DLD1 (cell line): ENCODE results near the gene PDZD2.

Experiments
- in situ Hi-C: cut with HindIII; loops from 2 replicates; pipeline ENCODE4 v1.10.0; 2017; ENCODE audit warnings: low sequenced_read_pairs

PDZD2 gene

DNA sequence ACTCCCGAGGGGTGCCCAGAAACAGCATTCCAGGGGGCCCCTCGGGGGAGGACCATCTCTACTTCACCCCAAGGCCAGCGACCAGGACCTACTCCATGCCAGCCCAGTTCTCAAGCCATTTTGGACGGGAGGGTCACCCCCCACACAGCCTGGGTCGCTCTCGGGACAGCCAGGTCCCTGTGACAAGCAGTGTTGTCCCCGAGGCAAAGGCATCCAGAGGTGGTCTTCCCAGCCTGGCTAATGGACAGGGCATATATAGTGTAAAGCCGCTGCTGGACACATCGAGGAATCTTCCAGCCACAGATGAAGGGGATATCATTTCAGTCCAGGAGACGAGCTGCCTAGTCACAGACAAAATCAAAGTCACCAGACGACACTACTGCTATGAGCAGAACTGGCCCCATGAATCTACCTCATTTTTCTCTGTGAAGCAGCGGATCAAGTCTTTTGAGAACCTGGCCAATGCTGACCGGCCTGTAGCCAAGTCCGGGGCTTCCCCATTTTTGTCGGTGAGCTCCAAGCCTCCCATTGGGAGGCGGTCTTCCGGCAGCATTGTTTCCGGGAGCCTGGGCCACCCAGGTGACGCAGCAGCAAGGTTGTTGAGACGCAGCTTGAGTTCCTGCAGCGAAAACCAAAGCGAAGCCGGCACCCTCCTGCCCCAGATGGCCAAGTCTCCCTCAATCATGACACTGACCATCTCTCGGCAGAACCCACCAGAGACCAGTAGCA is 451.3 kb downstream of the PDZD2 start:
- in situ Hi-C loops, result no loop called here

DNA sequence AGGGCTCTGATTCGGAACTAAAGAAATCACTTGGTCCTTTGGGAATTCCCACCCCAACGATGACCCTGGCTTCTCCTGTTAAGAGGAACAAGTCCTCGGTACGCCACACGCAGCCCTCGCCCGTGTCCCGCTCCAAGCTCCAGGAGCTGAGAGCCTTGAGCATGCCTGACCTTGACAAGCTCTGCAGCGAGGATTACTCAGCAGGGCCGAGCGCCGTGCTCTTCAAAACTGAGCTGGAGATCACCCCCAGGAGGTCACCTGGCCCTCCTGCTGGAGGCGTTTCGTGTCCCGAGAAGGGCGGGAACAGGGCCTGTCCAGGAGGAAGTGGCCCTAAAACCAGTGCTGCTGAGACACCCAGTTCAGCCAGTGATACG is 451.8 kb downstream of the PDZD2 start:
- in situ Hi-C loops, result no loop called here

DNA sequence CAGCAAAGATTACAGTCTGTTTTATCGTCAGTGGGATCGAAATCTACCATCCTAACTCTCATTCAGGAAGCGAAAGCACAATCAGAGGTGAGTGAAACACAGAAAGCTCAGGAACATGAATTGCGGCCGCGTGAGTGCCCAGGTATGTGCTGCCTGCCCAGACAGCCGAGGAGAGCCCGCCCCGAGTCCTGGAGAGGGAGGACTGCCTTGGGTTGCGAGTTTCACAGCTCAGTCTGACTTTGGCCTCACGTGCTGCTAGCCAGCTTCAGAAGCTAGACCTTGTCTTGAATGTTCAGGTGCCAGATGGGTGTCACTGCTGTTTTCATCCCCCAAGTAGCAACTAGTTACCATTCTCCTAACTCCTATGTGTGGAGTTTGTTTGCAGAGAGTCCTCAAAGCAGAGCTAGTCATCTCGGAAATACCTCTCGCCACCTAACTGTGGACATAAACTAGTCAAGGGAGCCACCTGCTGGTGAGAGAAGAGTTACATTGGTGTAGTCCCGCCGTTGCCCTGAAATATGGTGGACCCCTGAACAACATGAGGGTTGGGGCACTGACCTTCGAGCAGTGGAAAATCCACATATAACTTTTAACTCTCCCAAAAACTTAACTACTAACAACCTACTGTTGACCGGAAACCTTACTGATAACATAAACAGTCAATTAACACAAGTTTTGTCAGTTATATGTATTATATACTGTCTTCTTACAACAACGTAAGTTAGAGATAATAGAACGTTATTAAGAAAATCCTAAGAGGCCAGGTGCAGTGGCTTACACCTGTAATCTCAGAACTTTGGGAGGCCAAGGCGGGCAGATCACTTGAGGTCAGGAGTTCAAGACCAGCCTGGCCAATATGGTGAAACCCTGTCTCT is 454.2 kb downstream of the PDZD2 start:
- in situ Hi-C loops, result no loop called here

DNA sequence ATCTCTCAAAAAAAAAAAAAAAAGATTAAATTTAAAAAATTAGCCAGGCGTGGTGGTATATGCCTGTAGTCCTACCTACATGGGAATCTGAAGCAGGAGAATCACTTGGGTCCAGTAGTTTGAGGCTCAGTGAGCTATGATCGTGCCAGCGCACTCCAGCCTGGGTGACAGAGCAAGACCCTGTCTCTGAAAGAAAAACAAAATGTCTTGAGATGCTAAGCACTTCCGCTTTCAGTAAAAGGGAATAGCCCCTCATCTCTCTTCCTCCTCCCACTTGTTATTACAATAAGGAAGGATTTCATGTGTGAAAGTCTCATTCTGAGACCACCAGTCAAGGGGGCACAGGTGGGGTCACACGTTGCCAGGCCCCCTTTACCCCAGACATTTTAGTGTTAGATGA is 455.8 kb downstream of the PDZD2 start:
- in situ Hi-C loops, result loop anchor here (5.0 kb wide), 1 partner anchor 37 kb away; no protein-coding TSS in a partner anchor

DNA sequence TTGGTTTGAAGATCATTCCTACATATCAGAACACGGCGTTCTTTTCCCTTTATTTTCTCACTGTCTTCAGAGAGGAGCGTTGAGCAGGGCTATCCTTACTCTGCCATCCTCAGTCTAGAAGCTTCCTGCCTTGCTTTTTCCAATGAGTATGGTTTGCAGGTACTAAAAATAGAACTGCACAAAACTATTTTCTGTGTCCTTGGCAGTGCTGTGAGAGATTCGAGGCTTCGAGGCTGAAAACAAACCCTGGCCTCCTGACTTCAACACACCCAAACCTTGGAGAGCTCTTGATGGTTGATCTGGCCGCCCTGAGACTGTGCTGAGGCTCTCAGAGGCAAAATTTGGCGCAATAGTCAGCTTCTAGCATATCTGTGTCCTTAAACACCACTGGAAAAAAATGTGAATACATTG is 456.3 kb downstream of the PDZD2 start:
- in situ Hi-C loops, result loop anchor here (5.0 kb wide), 1 partner anchor 38 kb away; no protein-coding TSS in a partner anchor

DNA sequence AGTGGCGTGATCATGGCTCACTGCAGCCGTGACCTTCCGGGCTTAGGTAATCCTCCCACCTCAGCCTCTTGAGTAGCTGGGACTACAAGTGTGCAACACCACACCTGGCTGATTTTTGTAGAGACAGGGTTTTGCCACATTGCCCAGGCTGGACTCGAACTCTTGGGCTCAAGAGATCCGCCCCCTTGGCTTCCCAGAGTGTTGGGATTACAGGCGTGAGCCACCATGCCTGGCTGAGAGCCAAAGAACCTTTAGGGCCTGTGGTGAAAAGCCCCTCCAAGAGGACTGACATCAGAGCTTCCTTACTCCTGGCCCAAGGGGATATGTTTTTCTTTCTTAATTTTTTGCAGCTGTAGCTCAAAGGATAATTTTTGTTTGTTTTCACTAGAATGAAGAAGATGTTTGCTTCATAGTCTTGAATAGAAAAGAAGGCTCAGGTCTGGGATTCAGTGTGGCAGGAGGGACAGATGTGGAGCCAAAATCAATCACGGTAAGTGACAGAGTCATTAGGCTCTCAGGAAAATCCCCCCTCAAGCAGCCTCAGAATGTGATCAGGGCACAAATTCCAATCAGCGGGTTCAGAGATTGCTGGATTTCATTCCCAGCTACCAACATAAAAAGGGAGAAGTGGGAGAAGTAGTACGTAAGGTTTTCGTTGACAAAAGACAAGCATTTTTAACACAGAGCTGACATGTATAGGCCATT is 458.1 kb downstream of the PDZD2 start:
- in situ Hi-C loops, result loop anchor here (5.0 kb wide), 1 partner anchor 40 kb away; no protein-coding TSS in a partner anchor

DNA sequence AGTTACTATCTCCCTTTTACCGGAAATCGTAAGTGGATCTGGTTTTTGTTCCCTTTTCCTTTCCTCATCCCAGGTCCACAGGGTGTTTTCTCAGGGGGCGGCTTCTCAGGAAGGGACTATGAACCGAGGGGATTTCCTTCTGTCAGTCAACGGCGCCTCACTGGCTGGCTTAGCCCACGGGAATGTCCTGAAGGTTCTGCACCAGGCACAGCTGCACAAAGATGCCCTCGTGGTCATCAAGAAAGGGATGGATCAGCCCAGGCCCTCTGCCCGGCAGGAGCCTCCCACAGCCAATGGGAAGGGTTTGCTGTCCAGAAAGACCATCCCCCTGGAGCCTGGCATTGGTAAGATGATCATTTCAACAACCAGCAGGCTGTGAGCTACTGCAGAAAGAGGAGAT is 459.4 kb downstream of the PDZD2 start:
- in situ Hi-C loops, result loop anchor here (5.0 kb wide), 1 partner anchor 41 kb away; no protein-coding TSS in a partner anchor

DNA sequence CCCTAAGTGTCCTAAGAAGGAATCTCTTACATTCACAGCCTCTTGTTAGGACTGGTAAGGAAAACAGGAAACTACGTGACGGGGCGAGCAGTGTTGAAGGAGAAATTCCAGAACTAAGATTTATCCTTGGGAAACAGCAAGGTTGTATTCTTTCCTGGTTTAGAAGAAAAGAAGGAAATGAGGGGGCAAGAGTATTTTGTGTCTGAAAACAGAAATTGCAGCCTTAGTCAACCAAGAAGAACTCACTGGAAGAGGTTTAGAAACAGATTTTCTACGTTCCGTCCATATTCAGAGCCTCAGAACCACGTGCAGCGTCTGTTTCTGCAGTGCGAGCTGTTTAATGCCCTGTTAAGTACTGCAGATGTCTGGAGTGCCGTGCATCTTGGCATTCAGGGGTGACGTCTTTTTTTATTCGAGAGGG is 460.0 kb downstream of the PDZD2 start:
- in situ Hi-C loops, result loop anchor here (5.0 kb wide), 1 partner anchor 42 kb away; no protein-coding TSS in a partner anchor

DNA sequence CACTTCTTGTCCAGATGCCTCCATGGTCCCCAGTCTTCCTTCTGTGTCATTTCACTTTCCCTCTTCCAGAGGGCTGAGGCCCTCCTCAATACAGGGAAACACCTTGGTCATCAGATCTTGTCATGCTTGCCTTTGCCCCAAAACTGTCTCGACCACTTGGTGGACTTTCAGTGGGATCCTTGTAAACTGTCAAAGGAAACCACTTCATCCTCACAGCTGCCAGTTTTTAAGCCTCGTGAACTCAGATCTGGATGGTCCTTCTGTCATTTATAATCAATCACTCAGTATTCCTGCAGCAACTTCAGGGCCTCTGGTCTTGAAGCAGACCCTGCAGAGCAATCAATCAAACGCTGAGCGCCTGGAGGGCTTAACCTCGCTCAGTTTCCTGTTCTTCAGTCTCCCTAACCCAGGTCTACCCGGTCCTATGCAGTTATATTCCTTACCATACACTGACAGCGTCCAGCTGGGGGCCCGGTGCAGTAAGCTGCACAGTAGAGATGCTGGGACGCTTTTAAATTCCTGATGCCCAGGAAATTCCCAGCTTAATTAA is 460.6 kb downstream of the PDZD2 start:
- in situ Hi-C loops, result loop anchor here (5.0 kb wide), 1 partner anchor 42 kb away; no protein-coding TSS in a partner anchor

DNA sequence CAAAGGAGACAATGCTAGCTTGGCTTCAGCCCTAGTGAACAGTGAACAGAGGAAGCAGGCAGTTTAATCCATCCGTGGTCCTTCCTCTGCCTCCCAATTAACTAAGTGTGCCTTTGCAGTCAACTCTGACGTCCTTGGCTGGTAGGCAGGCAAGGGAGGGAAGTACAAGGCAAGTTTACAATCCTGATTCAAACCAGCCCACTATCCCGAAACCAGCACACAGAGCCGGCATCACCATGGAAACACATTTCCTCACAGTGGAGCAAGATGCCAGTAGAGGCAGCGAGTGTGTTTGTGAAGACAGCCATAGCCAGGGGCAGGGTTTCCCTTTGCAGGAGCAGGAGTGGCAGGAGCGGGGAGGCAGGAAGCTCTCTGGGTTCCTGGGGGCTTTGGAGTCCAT is 461.3 kb downstream of the PDZD2 start:
- in situ Hi-C loops, result no loop called here

DNA sequence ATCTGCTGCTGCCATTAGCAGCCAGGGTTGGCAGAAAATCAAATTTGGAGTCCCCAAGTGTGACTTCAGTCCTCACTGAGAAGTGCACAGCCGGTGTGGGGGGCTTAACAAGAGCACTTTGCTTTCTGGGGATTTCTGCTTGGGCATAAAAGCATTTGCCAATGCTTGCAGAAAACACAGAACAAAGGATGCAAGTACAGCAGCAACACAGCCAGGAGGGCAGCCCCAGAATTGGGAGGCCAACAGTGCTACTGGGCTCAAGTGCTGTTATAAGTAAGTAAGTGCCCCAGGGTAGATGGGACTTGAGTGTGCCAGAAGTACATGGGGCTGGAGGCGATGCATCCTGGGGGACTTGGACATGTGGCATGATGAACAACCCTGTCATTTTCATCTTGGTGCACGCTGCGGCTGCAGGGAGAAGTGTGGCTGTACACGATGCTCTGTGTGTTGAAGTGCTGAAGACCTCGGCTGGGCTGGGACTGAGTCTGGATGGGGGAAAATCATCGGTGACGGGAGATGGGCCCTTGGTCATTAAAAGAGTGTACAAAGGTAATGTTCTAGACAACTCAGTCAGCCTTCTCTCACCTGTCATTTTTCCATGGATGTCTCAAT is 461.9 kb downstream of the PDZD2 start:
- in situ Hi-C loops, result no loop called here

DNA sequence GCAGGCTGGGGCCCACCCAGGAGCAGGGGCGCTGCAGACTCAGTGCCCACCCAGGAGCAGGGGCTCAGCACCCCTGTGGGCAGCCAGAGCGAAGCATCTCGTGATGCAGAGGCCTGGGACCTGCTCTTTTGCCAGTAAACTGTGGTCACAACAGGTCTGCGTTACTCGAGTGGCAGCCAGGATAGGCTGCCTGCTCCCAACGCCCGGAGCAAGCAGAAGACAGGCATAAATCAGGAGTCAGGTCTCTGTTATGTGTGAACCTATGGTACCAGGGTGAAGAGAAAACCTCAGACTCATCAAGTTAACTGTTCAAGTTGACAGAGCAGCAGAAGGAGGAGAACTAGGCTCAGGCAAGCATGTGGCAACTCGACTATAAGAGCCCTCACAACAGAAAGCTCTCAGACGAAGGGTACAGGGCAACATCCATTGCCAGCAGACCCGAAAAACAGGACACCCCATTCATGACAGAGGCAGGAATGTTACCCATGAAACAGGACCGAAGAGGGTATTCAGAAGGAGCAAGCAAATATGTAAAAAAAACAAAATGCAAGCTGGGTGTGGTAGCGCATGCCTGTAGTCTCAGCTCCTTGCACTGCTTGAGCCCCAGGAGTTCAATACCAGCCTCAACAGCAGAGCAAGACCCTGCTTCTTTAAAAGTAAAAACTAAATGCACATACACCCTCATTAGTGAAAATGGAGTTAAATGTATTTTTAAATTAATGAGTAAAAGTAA is 463.5 kb downstream of the PDZD2 start:
- in situ Hi-C loops, result no loop called here

DNA sequence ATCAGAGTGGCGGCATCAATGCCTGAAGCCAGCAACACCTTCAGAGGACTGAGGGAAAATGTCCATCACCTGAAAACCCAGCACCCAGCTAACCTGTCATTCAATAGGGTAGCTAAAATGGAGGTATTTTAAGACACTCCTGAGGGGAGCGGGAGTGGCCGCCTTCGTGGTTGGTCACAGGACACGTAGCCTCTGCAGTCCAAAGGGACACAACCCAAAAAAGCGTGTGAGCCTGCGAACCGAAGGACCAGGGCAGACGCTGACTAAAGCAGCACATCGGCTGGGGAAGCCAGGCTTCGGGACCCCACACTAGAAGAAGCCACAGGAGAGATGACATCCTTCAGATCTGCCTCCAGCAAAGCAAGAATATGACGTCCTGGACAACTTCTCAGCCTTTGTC is 464.6 kb downstream of the PDZD2 start:
- in situ Hi-C loops, result no loop called here

DNA sequence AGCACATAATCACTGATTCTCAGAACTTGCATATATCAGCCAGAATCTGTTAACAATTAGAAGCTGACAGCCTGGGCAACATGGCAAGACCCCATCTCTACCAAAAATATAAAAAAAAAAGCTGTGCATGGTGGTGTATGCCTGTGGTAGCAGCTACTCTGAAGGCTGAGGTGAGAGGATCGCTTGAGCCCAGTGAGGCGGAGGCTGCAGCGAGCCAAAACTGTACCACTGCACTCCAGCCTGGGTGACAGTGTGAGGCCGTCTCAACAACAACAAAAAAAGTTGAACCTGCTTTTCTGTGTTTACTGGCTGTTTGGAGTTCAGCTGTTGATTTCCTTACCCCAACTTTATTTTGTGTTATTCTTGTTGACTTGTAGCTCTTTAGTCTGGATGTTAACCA is 468.4 kb downstream of the PDZD2 start:
- in situ Hi-C loops, result no loop called here

DNA sequence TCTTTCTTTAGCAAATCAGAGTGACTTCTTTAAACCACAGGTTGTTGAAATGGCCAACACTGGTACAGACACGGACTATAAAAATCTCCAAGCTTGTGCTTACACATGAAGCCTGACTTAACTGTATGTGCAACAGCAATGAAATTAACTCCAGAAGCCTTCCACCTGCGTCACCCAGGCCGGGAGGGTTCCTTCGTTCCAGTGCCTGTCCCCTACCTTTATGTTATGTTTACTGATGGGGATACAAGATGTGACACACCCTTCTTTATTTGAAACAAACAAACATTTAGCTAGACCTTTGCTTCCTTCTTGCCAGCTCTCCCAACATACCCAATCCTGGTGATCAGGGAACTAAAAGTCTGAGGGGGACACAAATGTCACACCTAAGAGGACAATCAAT is 469.2 kb downstream of the PDZD2 start:
- in situ Hi-C loops, result no loop called here

DNA sequence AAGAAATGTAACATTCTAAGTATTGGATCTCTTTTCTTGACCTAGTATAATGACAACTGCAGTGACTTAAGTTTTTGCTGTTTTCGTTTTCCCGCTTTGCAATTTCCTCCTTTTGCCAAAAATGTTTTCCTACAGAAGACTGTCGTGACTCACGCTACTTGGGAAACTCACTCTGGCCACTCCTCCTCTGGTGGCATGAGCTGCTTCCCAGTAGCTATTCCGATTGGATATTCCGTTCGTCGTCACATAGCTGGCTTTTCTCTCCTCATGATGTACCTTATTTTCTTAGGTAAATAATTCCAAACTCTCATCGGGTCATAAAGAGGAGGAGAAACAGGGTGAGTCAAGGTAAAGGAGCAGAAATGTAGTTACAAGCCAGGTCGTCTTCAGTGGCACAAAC is 470.3 kb downstream of the PDZD2 start:
- in situ Hi-C loops, result no loop called here

DNA sequence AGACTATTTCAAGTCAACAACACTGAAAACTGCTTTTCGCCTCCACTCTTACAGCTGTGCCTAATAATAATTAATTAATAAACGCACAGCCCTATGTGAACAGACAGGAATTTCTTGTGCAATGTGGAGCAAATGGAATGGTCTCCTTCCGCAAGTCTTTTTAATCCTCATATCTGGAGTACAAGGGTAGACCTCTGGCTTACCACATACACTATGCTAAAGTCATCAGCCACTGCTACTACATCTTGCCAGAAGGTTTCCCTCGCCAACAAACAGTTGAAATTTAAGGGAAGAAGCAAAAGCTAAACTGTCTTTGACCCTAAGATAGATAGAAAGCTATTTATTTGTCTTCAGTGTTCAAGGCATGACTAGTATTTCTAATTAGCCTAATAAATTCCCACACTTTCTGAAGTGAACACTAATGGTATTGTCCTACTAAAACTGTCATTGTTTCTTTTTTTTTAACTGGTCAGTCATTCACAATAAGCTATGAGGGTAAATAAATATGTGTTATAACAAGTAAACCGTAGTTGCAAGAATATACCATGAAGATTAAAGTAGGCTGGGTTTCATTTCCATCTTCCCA is 471.3 kb downstream of the PDZD2 start:
- in situ Hi-C loops, result no loop called here

DNA sequence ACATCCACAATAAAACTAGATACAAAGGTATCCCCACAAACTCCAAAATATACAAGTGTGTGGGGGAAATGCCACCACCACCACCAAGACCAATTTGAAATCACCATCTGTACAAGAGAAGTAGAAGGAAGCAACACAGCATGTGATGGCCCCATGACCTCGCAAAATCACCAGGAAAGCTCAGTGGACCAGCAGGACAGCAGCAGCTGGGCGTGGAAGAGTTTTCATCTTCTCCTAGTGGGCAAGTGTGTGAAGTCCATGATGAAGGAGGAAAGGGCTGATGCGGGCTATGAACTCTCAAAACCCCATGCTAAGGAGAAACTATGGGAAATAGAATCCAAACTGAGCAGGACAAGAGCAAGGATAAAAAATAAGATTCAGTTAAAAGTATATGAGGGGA is 477.1 kb downstream of the PDZD2 start:
- in situ Hi-C loops, result no loop called here

DNA sequence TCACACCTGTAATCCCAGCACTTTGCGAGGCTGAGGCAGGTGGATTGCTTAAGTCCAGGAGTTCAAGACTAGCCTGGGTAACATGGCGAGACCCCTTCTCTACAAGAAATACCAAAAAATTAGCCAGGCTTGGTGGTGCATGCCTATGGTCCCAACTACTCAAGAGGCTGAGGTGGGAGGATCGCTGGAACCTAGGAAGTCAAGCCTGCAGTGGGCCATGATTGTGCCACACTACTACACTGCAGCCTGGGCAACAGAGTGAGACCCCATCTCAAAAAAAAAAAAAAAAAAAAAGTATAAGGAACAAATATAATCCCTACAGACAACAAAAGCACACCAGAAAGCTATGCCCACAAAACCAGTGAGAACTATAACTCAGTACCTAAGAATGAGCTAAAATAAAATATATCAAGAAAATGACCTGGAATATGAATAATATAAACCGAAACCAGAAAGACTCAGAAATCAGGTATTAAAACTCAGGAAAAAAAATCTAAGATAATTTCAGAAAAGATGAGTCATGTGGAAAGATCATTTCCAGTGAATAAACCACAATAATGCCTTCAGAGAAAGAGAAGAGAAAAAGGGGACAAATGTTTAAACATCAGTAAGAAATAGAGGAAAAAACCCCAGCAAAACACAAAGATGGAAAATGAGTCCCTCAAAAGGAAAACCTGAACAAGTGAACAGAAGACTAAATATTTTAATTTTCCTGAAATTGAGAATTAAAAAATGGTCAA is 477.8 kb downstream of the PDZD2 start:
- in situ Hi-C loops, result no loop called here
